Right cardiac atrium (tissue), 5 donors: ENCODE results near the gene KRTAP2-1. TPM values are rescaled to one million over a fixed set of nuclear protein-coding genes. Genes with fewer than 3 reads are reported as not detected.

ENCODE experiments used
- ATAC-seq, 2 donors: fragments of 200-7000 bp; cut with Tn5 transposase; one replicate each; pipeline versions ENCODE4 v1.8.0 to v1.9.1; 2020; ENCODE audit warnings: moderate library complexity in 2 of 2, mild to moderate bottlenecking in 1 of 2
- DNase-seq, 3 donors: peaks; one replicate each; pipeline ENCODE4 v3.0.0-alpha.2; 2020
- H3K27ac ChIP-seq: one replicate; pipeline ENCODE4 v1.5.1; 2013; ENCODE audit warnings: mild to moderate bottlenecking, low read length, control low read depth, moderate library complexity
- H3K27me3 ChIP-seq: one replicate; pipeline ENCODE4 v1.6.1; 2013; ENCODE audit not compliant: control insufficient read depth, insufficient read depth
- H3K4me1 ChIP-seq: one replicate; pipeline ENCODE4 v1.6.1; 2013; ENCODE audit warnings: low read length; ENCODE audit not compliant: control insufficient read depth, insufficient read depth
- H3K4me3 ChIP-seq: one replicate; pipeline ENCODE4 v1.5.1; 2013; ENCODE audit warnings: low read length, control low read depth
- H3K9me3 ChIP-seq: one replicate; pipeline ENCODE4 v1.6.1; 2013; ENCODE audit warnings: low read length; ENCODE audit not compliant: control insufficient read depth
- WGBS: extraction: QIAGEN DNeasy Blood & Tissue Kit; methylation state at CpG from one replicate; pipeline ENCODE4 v1.1.7; 2013; 5-methylcytosine and 5-hydroxymethylcytosine counted together
- intact Hi-C, 4 donors: fragments of 100-400 bp; cut with DNase I; formaldehyde crosslinking; loops; one replicate each; pipeline versions ENCODE4 v1.11.0 to v1.14.0; 2022 to 2023
- polyA plus RNA-seq: library from polyadenylated mRNA; stranded (reverse); fragments of 200-250 nt; gene quantifications from one replicate; pipeline ENCODE4 v1.2.3, GENCODE V29; 2013
- total RNA-seq, 4 donors: library from RNA; stranded (reverse); fragmentation: NEBNext Ultra II Directional; extraction: Animal tissue kit (Norgen Biotek cat#: 25700); gene quantifications; one replicate each; pipeline ENCODE4 v1.2.1, GENCODE V29; 2021
- donor health status: healthy with polysubstance abuse.
- donor health status: DM: no; HTN: yes; CAD: no.
- donor health status: DM: no; HTN: no; CAD: no.
- donor health status: DM: no; HTN: yes; CAD: no; lungs with severe emphysema.
- donor health status: DM: yes; HTN: yes; CAD: no.

KRTAP2-1 gene
- total and polyA plus RNA-seq, 5 donors, result not detected

GRCh38 chr17:41026715-41027471, 20.2 kb downstream of the KRTAP2-1 start, which contains the start of gene KRTAP1-5:
Gene KRTAP1-5, minus strand, starts transcription at chr17:41027208. Its CDS starts 53 bp downstream, at chr17:41027155.
- H3K4me3 ChIP-seq, result no peak within 1 kb of the TSS
- ATAC-seq (no peak), DNase-seq (no peak)
- H3K9me3 ChIP-seq, result no peaks in the 10 kb centered on the region
- H3K4me1 ChIP-seq, result no peaks in the 10 kb centered on the region
- intact Hi-C loops, result no loop called here
- no peak within 1 kb of the TSS for H3K27ac ChIP-seq
- H3K27me3 ChIP-seq, result no peaks in the 10 kb centered on the region
- 79% methylated on average over 9 of the region's 9 CpGs for WGBS

GRCh38 chr17:41024697-41025096, 22.4 kb downstream of the KRTAP2-1 start:
- intact Hi-C loops, result no loop called here
- no peaks in the 10 kb centered on the region for H3K9me3 ChIP-seq
- WGBS, result 69% methylated on average over 3 of the region's 3 CpGs
- ATAC-seq, result no peak
- no peak overlapping the region for H3K4me3 ChIP-seq
- no peaks in the 10 kb centered on the region for H3K27me3 ChIP-seq
- no peak overlapping the region for H3K27ac ChIP-seq
- no peak for DNase-seq
- no peaks in the 10 kb centered on the region for H3K4me1 ChIP-seq

GRCh38 chr17:41020336-41020735, 26.8 kb downstream of the KRTAP2-1 start:
- no peak for DNase-seq
- H3K9me3 ChIP-seq, result no peaks in the 10 kb centered on the region
- no peak overlapping the region for H3K27ac ChIP-seq
- ATAC-seq, result no peak
- intact Hi-C loops, result no loop called here
- no peak overlapping the region for H3K4me3 ChIP-seq
- no peaks in the 10 kb centered on the region for H3K27me3 ChIP-seq
- no peaks in the 10 kb centered on the region for H3K4me1 ChIP-seq

GRCh38 chr17:41019415-41019814, 27.7 kb downstream of the KRTAP2-1 start:
- no peaks in the 10 kb centered on the region for H3K27me3 ChIP-seq
- DNase-seq, result no peak
- ATAC-seq, result no peak
- no peak overlapping the region for H3K27ac ChIP-seq
- 90% methylated on average over 3 of the region's 3 CpGs for WGBS
- no peak overlapping the region for H3K4me3 ChIP-seq
- intact Hi-C loops, result no loop called here
- no peaks in the 10 kb centered on the region for H3K9me3 ChIP-seq
- H3K4me1 ChIP-seq, result no peaks in the 10 kb centered on the region

GRCh38 chr17:41018541-41018940, 28.6 kb downstream of the KRTAP2-1 start:
- DNase-seq (no peak), ATAC-seq (no peak)
- H3K4me3 ChIP-seq, result no peak overlapping the region
- H3K27me3 ChIP-seq, result no peaks in the 10 kb centered on the region
- no peaks in the 10 kb centered on the region for H3K4me1 ChIP-seq
- intact Hi-C loops, result no loop called here
- no peaks in the 10 kb centered on the region for H3K9me3 ChIP-seq
- WGBS, result 77% methylated on average over 3 of the region's 3 CpGs
- no peak overlapping the region for H3K27ac ChIP-seq

GRCh38 chr17:41016578-41017215, 30.4 kb downstream of the KRTAP2-1 start:
- intact Hi-C loops, result no loop called here
- no peak for ATAC-seq
- 78% methylated on average over 13 of the region's 13 CpGs for WGBS

GRCh38 chr17:41015454-41015853, 31.7 kb downstream of the KRTAP2-1 start:
- WGBS, result 64% methylated on average over 7 of the region's 7 CpGs
- Histone ChIP-seq H3K27me3 (no peaks in the 10 kb centered on the region), H3K9me3 (no peaks in the 10 kb centered on the region), H3K27ac (no peak overlapping the region), H3K4me3 (no peak overlapping the region), H3K4me1 (no peaks in the 10 kb centered on the region)
- DNase-seq, result no peak
- no peak for ATAC-seq
- intact Hi-C loops, result no loop called here

More at GRCh38 chr17:41016578-41017215, 30.4 kb downstream of the KRTAP2-1 start:
- no peak overlapping the region for H3K4me3 ChIP-seq
- DNase-seq, result no peak
- no peak overlapping the region for H3K27ac ChIP-seq
- no peaks in the 10 kb centered on the region for H3K27me3 ChIP-seq
- H3K9me3 ChIP-seq, result no peaks in the 10 kb centered on the region
- H3K4me1 ChIP-seq, result no peaks in the 10 kb centered on the region

GRCh38 chr17:41013606-41014005, 33.5 kb downstream of the KRTAP2-1 start:
- H3K4me1 ChIP-seq, result no peaks in the 10 kb centered on the region
- WGBS, result 15% methylated on average over 1 of the region's 1 CpG
- intact Hi-C loops, result no loop called here
- DNase-seq, result no peak
- ATAC-seq, result no peak
- H3K27ac ChIP-seq, result no peak overlapping the region
- no peak overlapping the region for H3K4me3 ChIP-seq
- H3K9me3 ChIP-seq, result no peaks in the 10 kb centered on the region
- H3K27me3 ChIP-seq, result no peaks in the 10 kb centered on the region

- no peak for DNase-seq
- no peak overlapping the region for H3K4me3 ChIP-seq
- H3K9me3 ChIP-seq, result no peaks in the 10 kb centered on the region
- H3K27me3 ChIP-seq, result no peaks in the 10 kb centered on the region
- intact Hi-C loops, result no loop called here
- no peaks in the 10 kb centered on the region for H3K4me1 ChIP-seq
- 79% methylated on average over 3 of the region's 3 CpGs for WGBS
- ATAC-seq, result no peak
- no peak overlapping the region for H3K27ac ChIP-seq
Measured at GRCh38 chr17:41013181-41013580, 33.9 kb downstream of the KRTAP2-1 start.

- intact Hi-C loops, result no loop called here
- 59% methylated on average over 6 of the region's 6 CpGs for WGBS
- Histone ChIP-seq H3K27ac (no peak overlapping the region), H3K9me3 (no peaks in the 10 kb centered on the region), H3K4me1 (no peaks in the 10 kb centered on the region), H3K27me3 (no peaks in the 10 kb centered on the region), H3K4me3 (no peak overlapping the region)
- DNase-seq (no peak), ATAC-seq (no peak)
Measured at GRCh38 chr17:41012326-41013120, 34.6 kb downstream of the KRTAP2-1 start.

- no peaks in the 10 kb centered on the region for H3K9me3 ChIP-seq
- H3K27me3 ChIP-seq, result no peaks in the 10 kb centered on the region
- no peak overlapping the region for H3K4me3 ChIP-seq
- intact Hi-C loops, result no loop called here
- H3K4me1 ChIP-seq, result no peaks in the 10 kb centered on the region
- ATAC-seq (no peak), DNase-seq (no peak)
- H3K27ac ChIP-seq, result no peak overlapping the region
Measured at GRCh38 chr17:41010441-41010840, 36.7 kb downstream of the KRTAP2-1 start.
